Lower leg skin (tissue), 4 donors: Measurements from ENCODE around the gene GRM7. TPM values are rescaled to one million over a fixed set of nuclear protein-coding genes. Genes with fewer than 3 reads are reported as not detected.

Experiments
- DNase-seq, 2 donors: peaks; one replicate each; pipeline ENCODE4 v3.0.0-alpha.2; 2019; ENCODE audit warnings: low spot score in 2 of 2
- H3K4me3 ChIP-seq: fragments of 200-600 bp; sonication (generic); 2 replicates; pipeline ENCODE4 v1.5.1; 2017; ENCODE audit warnings: mild to moderate bottlenecking, low read depth; ENCODE audit not compliant: poor library complexity, severe bottlenecking
- POLR2A ChIP-seq, 2 donors: fragments of 450-650 bp; IDR thresholded peaks; one replicate each; pipeline ENCODE4 v1.6.1; 2016 to 2017; ENCODE audit warnings: antibody characterized with exemption in 2 of 2, mild to moderate bottlenecking in 1 of 2, moderate library complexity in 1 of 2
- WGBS, 2 donors: methylation state at CpG; one replicate each; pipeline ENCODE4 v1.1.5; 2018; 5-methylcytosine and 5-hydroxymethylcytosine counted together
- intact Hi-C: fragments of 100-400 bp; cut with DNase I; formaldehyde crosslinking; loops from one replicate; pipeline ENCODE4 v1.15.0; 2023; ENCODE audit warnings: low total_unique reads
- total RNA-seq, 4 donors: library from RNA; depleted of rRNA; stranded (reverse); fragments of >200 nt; gene quantifications; one replicate each; pipeline ENCODE4 v1.1.0, GENCODE V29; 2016
- TF ChIP-seq, protein P1 (sequence below), 3 donors: fragments of 450-650 bp; IDR thresholded peaks; one replicate each; pipeline ENCODE4 v1.5.1; 2016; ENCODE audit warnings: antibody characterized with exemption in 3 of 3, mild to moderate bottlenecking in 3 of 3, moderate library complexity in 2 of 3

The GRM7 gene
- total RNA-seq, 4 donors from 2014 or later: 0.32 TPM; not detected in 3

DNA sequence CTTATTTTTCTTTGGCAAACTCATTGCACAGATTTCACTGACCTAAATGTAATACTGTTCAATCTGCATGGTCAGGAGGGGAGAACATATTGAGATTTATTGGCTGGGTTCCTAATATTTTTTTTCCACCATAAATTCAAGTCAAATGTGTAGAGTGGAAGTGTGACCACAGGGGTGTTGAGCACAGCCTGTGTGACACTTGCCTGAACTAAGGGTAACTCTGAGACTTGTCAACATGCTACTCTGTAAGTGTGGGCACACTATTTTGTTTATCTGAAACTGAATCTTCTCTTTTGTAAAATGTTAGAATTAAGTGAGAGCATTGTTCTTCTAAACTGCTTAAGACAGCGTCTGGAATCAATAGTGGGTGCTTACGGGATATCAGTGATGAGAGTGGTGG, 516.2 kb downstream of the GRM7 start:
- 86 to 87% methylated on average over 2 of the region's 2 CpGs for WGBS, 2 donors
- DNase-seq: no peak
- TF ChIP-seq, protein P1, sequence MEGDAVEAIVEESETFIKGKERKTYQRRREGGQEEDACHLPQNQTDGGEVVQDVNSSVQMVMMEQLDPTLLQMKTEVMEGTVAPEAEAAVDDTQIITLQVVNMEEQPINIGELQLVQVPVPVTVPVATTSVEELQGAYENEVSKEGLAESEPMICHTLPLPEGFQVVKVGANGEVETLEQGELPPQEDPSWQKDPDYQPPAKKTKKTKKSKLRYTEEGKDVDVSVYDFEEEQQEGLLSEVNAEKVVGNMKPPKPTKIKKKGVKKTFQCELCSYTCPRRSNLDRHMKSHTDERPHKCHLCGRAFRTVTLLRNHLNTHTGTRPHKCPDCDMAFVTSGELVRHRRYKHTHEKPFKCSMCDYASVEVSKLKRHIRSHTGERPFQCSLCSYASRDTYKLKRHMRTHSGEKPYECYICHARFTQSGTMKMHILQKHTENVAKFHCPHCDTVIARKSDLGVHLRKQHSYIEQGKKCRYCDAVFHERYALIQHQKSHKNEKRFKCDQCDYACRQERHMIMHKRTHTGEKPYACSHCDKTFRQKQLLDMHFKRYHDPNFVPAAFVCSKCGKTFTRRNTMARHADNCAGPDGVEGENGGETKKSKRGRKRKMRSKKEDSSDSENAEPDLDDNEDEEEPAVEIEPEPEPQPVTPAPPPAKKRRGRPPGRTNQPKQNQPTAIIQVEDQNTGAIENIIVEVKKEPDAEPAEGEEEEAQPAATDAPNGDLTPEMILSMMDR (IDR thresholded peaks at IDR 0.05): no peak
- TF ChIP-seq POLR2A (IDR thresholded peaks at IDR 0.05): no peak
- intact Hi-C loops: no loop called here
- no peak overlapping the region for H3K4me3 ChIP-seq

DNA sequence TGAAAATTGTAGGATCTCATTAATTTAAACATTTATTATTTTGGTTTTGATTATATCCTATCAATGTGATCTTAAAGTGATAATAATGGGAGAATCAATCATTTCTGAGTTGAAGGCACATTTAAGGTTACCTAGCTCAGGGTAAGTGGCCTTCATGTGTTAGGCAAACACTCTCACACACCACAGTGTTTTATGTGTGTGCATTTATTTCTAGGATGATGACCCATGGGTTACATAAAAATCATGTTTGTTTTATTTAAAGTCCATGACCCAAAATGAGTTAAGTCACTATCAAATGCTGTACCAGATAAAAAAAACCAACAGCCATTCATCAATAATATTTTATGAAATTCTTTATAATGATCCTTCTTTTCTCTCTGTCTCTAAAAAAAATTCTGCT, 520.8 kb downstream of the GRM7 start:
- H3K4me3 ChIP-seq: no peak overlapping the region
- intact Hi-C loops: no loop called here
- no peak for DNase-seq
- no peak for TF ChIP-seq POLR2A (IDR thresholded peaks at IDR 0.05)
- TF ChIP-seq, protein P1 (IDR thresholded peaks at IDR 0.05): no peak

DNA sequence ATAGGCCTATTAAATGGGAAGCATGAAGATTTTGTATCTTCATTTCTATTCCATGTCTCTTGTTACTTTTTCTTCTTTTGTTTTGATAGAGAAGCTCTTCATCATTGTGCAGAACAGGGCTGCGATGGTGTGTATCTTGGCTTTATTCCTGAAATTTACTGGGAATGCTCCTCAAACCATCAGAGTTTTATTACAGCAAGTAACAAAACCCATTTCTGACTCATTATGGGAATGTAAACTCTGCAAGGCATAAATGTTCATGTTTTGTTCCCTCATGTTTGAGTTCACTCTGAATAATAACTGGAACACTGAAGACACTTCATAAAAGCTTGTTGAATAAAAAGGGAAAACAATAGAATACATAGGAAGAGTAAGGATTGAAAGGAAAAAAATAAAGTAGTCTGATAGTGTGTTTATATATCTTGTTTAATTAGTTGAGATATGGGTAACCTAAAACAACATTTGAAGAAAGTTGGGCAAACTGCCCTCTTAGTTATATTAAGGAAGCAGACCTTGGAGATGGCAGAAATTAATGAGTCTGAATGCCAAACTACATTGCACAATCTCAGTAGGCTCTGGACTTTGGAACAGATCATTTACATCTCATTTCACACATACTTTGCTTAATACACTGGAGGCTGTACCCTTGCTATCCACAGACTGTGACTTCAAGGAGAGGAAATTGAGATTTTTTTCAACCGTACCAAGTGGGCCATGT, 521.5 kb downstream of the GRM7 start:
- intact Hi-C loops: no loop called here
- no peak for TF ChIP-seq POLR2A (IDR thresholded peaks at IDR 0.05)
- TF ChIP-seq, protein P1 (IDR thresholded peaks at IDR 0.05): no peak

DNA sequence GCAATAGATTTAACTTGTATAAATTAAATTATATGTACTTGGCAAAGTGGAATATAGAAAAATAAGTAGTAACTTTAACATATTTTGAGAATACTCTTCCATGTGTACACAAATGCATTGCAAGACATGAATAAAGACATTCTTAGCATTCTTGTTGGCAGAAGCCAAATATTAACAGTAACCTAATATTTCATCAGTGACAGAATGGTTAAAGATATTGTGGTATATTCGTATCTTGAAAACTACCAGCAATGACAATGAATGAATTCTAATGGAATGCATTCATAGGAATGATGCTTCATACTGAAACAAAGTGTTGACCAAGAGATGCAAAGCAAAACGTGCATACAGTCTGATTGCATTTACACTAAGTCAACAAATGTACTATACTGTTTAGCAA, 524.7 kb downstream of the GRM7 start:
- intact Hi-C loops: no loop called here
- H3K4me3 ChIP-seq: no peak overlapping the region
- TF ChIP-seq POLR2A (IDR thresholded peaks at IDR 0.05): no peak
- WGBS, 2 donors: 54 to 55% methylated on average over 2 of the region's 2 CpGs
- no peak for DNase-seq

More for the DNA sequence above, 521.5 kb downstream of the GRM7 start:
- H3K4me3 ChIP-seq: no peak overlapping the region
- 51 to 63% methylated on average over 2 of the region's 2 CpGs for WGBS, 2 donors
- DNase-seq: no peak

DNA sequence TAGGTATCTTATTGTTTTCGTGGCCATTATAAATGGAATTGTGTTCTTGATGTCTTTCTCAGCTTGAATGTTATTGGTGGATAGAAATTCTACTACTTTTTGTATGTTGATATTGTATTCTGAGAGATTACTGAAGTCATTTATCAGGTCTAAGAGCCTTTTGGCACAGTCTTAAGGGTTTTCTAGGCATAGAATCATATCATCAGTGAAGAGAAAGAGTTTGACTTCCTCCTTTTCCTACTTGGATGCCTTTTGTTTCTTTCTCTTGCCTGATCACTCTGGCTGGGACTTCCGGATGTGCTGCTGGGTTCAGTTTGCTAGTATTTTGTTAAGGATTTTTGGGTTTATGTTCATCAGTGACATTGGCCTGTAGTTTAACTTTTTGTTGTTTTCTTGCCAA, 527.1 kb downstream of the GRM7 start:
- intact Hi-C loops: no loop called here
- TF ChIP-seq, protein P1 (IDR thresholded peaks at IDR 0.05): no peak
- TF ChIP-seq POLR2A (IDR thresholded peaks at IDR 0.05): no peak
- no peak for DNase-seq
- 75 to 79% methylated on average over 2 of the region's 2 CpGs for WGBS, 2 donors
- H3K4me3 ChIP-seq: no peak overlapping the region

DNA sequence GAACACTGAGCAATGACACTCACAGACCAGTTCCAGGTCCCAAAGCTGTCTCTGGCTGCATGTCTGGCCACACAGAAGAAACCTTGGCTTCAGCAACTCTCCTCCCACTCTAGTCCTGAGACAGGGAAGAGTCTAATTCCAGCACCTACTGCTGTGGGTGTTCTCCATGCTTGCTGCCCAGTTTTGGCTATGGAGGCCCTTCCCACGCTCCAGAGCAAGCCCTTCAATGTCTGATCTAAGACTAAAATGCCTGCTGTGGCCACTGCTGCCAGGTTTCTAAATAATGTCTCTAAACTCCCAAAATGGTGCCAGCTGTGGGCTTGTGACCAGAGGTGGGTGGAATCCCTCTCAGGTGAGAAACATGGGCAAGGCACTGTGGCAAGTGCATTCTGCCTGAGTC, 531.3 kb downstream of the GRM7 start:
- intact Hi-C loops: no loop called here
- TF ChIP-seq, protein P1 (IDR thresholded peaks at IDR 0.05): no peak
- 69 to 81% methylated on average over 1 of the region's 1 CpG for WGBS, 2 donors
- no peak overlapping the region for H3K4me3 ChIP-seq
- DNase-seq: no peak
